H1 (cell line): ENCODE measurements around the gene PTPRG. TPM values are rescaled to one million over a fixed set of nuclear protein-coding genes. Genes with fewer than 3 reads are reported as not detected.

Source experiments
- CTCF ChIA-PET: fragments of 300-600 bp; sonication (Branson Sonifier 250); formaldehyde crosslinking; loops from one replicate; lab custom pipeline; 2021; ENCODE audit not compliant: partially characterized antibody; lab: Charles Lee
- POLR2A ChIA-PET: fragments of 300-600 bp; sonication (Branson Sonifier 250); formaldehyde crosslinking; loops from one replicate; lab custom pipeline; 2021; ENCODE audit warnings: inconsistent platforms; ENCODE audit not compliant: partially characterized antibody; lab: Charles Lee
- DNase-seq, 2 experiments: peaks; one replicate each; pipeline versions ENCODE4 v3.0.0 to v3.0.0-alpha.2; 2010 to 2022; ENCODE audit warnings: low spot score in 2 of 2, low read depth in 1 of 2, mixed read lengths in 1 of 2
- FAIRE-seq: peaks from 2 replicates; lab custom pipeline; 2011; peaks lifted over from hg19 to GRCh38; lab: Jason Lieb, UNC
- H2AFZ ChIP-seq: 2 replicates; pipeline ENCODE4 v1.8.1; 2012; ENCODE audit warnings: low read length, inconsistent platforms
- H2AK5ac ChIP-seq: 2 replicates; pipeline ENCODE4 v1.6.1; 2013; ENCODE audit warnings: low read depth, low read length
- H2BK120ac ChIP-seq: replicated peaks from 2 replicates; pipeline ENCODE3; 2013; ENCODE audit warnings: low read depth, low read length, inconsistent platforms
- H2BK12ac ChIP-seq: 2 replicates; pipeline ENCODE4 v1.6.1; 2013; ENCODE audit warnings: low read depth, low read length
- H2BK15ac ChIP-seq: 2 replicates; pipeline ENCODE4 v1.6.1; 2013; ENCODE audit warnings: low read length
- H2BK20ac ChIP-seq: 2 replicates; pipeline ENCODE4 v1.6.1; 2013; ENCODE audit warnings: low read length
- H2BK5ac ChIP-seq: 2 replicates; pipeline ENCODE4 v1.6.1; 2013; ENCODE audit warnings: low read depth, low read length
- H3K14ac ChIP-seq: 2 replicates; pipeline ENCODE4 v1.6.1; 2013; ENCODE audit warnings: inconsistent platforms; ENCODE audit not compliant: insufficient read length
- H3K18ac ChIP-seq: 2 replicates; pipeline ENCODE4 v1.6.1; 2013; ENCODE audit warnings: low read length; ENCODE audit errors: extremely low read depth
- H3K23ac ChIP-seq: 2 replicates; pipeline ENCODE4 v1.6.1; 2013; ENCODE audit warnings: inconsistent platforms; ENCODE audit not compliant: insufficient read length
- H3K23me2 ChIP-seq: 2 replicates; pipeline ENCODE4 v1.6.1; 2013; ENCODE audit warnings: low read depth, low read length
- H3K27ac ChIP-seq: 2 replicates; pipeline ENCODE4 v1.6.1; 2011; ENCODE audit warnings: low read depth, low read length, inconsistent platforms
- H3K27me3 ChIP-seq, 4 experiments: replicated peaks in 1 of 4; 1 replicate in 1 of 4; 2 replicates in 3 of 4; pipeline versions ENCODE4 v1.6.1 to v1.8.1; 2011 to 2013; ENCODE audit warnings: low read length in 3 of 4, mild to moderate bottlenecking in 3 of 4, inconsistent platforms in 2 of 4, mixed read lengths in 2 of 4, moderate library complexity in 1 of 4; ENCODE audit not compliant: control insufficient read depth in 3 of 4, insufficient read depth in 3 of 4; ENCODE audit errors: extremely low read depth in 1 of 4
- H3K36me3 ChIP-seq, 4 experiments: 2 replicates each; pipeline versions ENCODE4 v1.6.1 to v1.8.1; 2011 to 2013; ENCODE audit warnings: mild to moderate bottlenecking in 4 of 4, low read length in 3 of 4, moderate library complexity in 2 of 4, control low read depth in 1 of 4, inconsistent platforms in 1 of 4; ENCODE audit not compliant: insufficient read depth in 4 of 4, control insufficient read depth in 2 of 4
- H3K4ac ChIP-seq: replicated peaks from 2 replicates; pipeline ENCODE3; 2013; ENCODE audit warnings: low read length, low read depth, mixed read lengths, inconsistent platforms; ENCODE audit not compliant: insufficient read length
- H3K4me1 ChIP-seq, 4 experiments: replicated peaks in 1 of 4; 1 replicate in 1 of 4; 2 replicates in 3 of 4; pipeline versions ENCODE4 v1.6.1 to v1.8.1; 2011 to 2013; ENCODE audit warnings: low read length in 3 of 4, inconsistent platforms in 2 of 4, mixed read lengths in 1 of 4; ENCODE audit not compliant: insufficient read depth in 4 of 4, control insufficient read depth in 3 of 4
- H3K4me2 ChIP-seq, 2 experiments: 2 replicates each; pipeline versions ENCODE4 v1.6.1 to v1.8.1; 2011 to 2013; ENCODE audit warnings: low read depth in 2 of 2, low read length in 2 of 2, control low read depth in 1 of 2, inconsistent platforms in 1 of 2, mild to moderate bottlenecking in 1 of 2; ENCODE audit not compliant: insufficient read depth in 1 of 2
- H3K4me3 ChIP-seq, 4 experiments: fragments of 200-600, 300-600 bp in 1 of 4; sonication (generic), shearing (Covaris generic), sonication (Bioruptor Twin) in 1 of 4; 2 replicates each; pipeline versions ENCODE4 v1.5.1 to v1.8.1; 2011 to 2016; ENCODE audit warnings: low read length in 4 of 4, low read depth in 3 of 4, control low read depth in 2 of 4, inconsistent platforms in 2 of 4, mild to moderate bottlenecking in 2 of 4, mixed read lengths in 1 of 4, moderate library complexity in 1 of 4; ENCODE audit not compliant: insufficient read depth in 2 of 4; ENCODE audit errors: extremely low read depth in 1 of 4
- H3K56ac ChIP-seq: replicated peaks from 2 replicates; pipeline ENCODE3; 2013; ENCODE audit warnings: low read depth, mild to moderate bottlenecking, mixed read lengths, low read length, inconsistent platforms; ENCODE audit not compliant: insufficient read length
- H3K79me1 ChIP-seq: 2 replicates; pipeline ENCODE4 v1.6.1; 2013; ENCODE audit warnings: low read depth, low read length, control low read depth
- H3K79me2 ChIP-seq, 2 experiments: 2 replicates each; pipeline versions ENCODE4 v1.6.1 to v1.8.1; 2012 to 2013; ENCODE audit warnings: low read length in 2 of 2, mild to moderate bottlenecking in 2 of 2, inconsistent platforms in 1 of 2; ENCODE audit not compliant: insufficient read depth in 2 of 2, control insufficient read depth in 1 of 2
- H3K9ac ChIP-seq, 4 experiments: replicated peaks in 1 of 4; 1 replicate in 1 of 4; 2 replicates in 3 of 4; pipeline versions ENCODE4 v1.6.1 to v1.8.1; 2011 to 2013; ENCODE audit warnings: low read depth in 3 of 4, low read length in 3 of 4, control low read depth in 2 of 4, mild to moderate bottlenecking in 2 of 4, moderate library complexity in 2 of 4, inconsistent platforms in 1 of 4; ENCODE audit errors: extremely low read depth in 1 of 4
- H3K9me3 ChIP-seq, 2 experiments: 2 replicates each; pipeline versions ENCODE4 v1.6.1 to v1.8.1; 2012 to 2013; ENCODE audit warnings: mild to moderate bottlenecking in 2 of 2, moderate library complexity in 2 of 2, control low read depth in 1 of 2, inconsistent platforms in 1 of 2, low read depth in 1 of 2, low read length in 1 of 2, mixed read lengths in 1 of 2; ENCODE audit not compliant: insufficient read depth in 2 of 2
- H4K20me1 ChIP-seq, 2 experiments: replicated peaks in 1 of 2; 2 replicates each; pipeline versions ENCODE3 to v1.8.1; 2011 to 2013; ENCODE audit warnings: inconsistent platforms in 2 of 2, low read length in 2 of 2, mild to moderate bottlenecking in 1 of 2; ENCODE audit not compliant: insufficient read depth in 2 of 2, control insufficient read depth in 1 of 2
- H4K5ac ChIP-seq: 2 replicates; pipeline ENCODE4 v1.6.1; 2013; ENCODE audit warnings: low read length, low read depth, mixed read lengths, inconsistent platforms; ENCODE audit not compliant: insufficient read length
- H4K8ac ChIP-seq: 2 replicates; pipeline ENCODE4 v1.8.0; 2013; ENCODE audit warnings: mild to moderate bottlenecking, moderate library complexity, low read length, inconsistent platforms; ENCODE audit not compliant: insufficient read depth; ENCODE audit errors: extremely low read depth
- H4K91ac ChIP-seq: replicated peaks from 2 replicates; pipeline ENCODE3; 2013; ENCODE audit warnings: low read length, mixed read lengths, inconsistent platforms; ENCODE audit not compliant: insufficient read length
- ATF3 ChIP-seq: IDR thresholded peaks from 2 replicates; pipeline ENCODE4 v1.6.1; 2011; ENCODE audit warnings: low read depth, mild to moderate bottlenecking, low read length; ENCODE audit not compliant: insufficient read depth
- EZH2 ChIP-seq: fragments of 200-600 bp; sonication (generic); IDR thresholded peaks from 2 replicates; pipeline ENCODE4 v1.7.1; 2012; ENCODE audit warnings: low read depth, mild to moderate bottlenecking, moderate library complexity, low read length, inconsistent platforms; ENCODE audit not compliant: severe bottlenecking
- GTF2F1 ChIP-seq: IDR thresholded peaks from 2 replicates; pipeline ENCODE4 v1.6.1; 2012; ENCODE audit warnings: low read depth, low read length, improper control_type of control experiment, borderline replicate concordance
- HDAC6 ChIP-seq: IDR thresholded peaks from one replicate; pipeline ENCODE4 v1.7.1; 2012; ENCODE audit warnings: low read depth, mild to moderate bottlenecking, inconsistent platforms, low read length, moderate library complexity
- NANOG ChIP-seq: IDR thresholded peaks from 2 replicates; pipeline ENCODE4 v1.6.1; 2011; ENCODE audit warnings: low read length, low read depth, mild to moderate bottlenecking, inconsistent platforms; ENCODE audit not compliant: insufficient read depth, poor library complexity, severe bottlenecking
- POLR2A ChIP-seq, 2 experiments: IDR thresholded peaks; 1 replicate in 1 of 2; 2 replicates in 1 of 2; pipeline ENCODE4 v1.6.1; 2011; ENCODE audit warnings: low read depth in 2 of 2, low read length in 2 of 2, mild to moderate bottlenecking in 2 of 2; ENCODE audit errors: control extremely low read depth in 1 of 2
- POLR2AphosphoS5 ChIP-seq: IDR thresholded peaks from 2 replicates; pipeline ENCODE4 v1.6.1; 2011; ENCODE audit warnings: low read depth, low read length
- RBBP5 ChIP-seq: IDR thresholded peaks from 2 replicates; pipeline ENCODE4 v1.7.1; 2012; ENCODE audit warnings: low read depth, mild to moderate bottlenecking, inconsistent platforms, low read length, moderate library complexity, borderline replicate concordance
- RXRA ChIP-seq: IDR thresholded peaks from 2 replicates; pipeline ENCODE4 v1.6.1; 2011; ENCODE audit warnings: low read depth, mild to moderate bottlenecking, low read length, moderate library complexity; ENCODE audit not compliant: insufficient read depth
- TEAD4 ChIP-seq: IDR thresholded peaks from 2 replicates; pipeline ENCODE4 v1.6.1; 2012; ENCODE audit warnings: low read depth, low read length, inconsistent platforms, mixed read lengths
- YY1 ChIP-seq: IDR thresholded peaks from 2 replicates; pipeline ENCODE4 v1.6.1; 2011; ENCODE audit warnings: low read depth, mild to moderate bottlenecking, low read length
- WGBS, 2 experiments: shearing (Covaris generic) in 1 of 2; methylation state at CpG; one replicate each; pipeline versions ENCODE4 v1.1.6 to v1.1.7; 2013 to 2015; ENCODE audit warnings: low lambda C conversion rate in 2 of 2, mixed read lengths in 2 of 2, inconsistent platforms in 1 of 2, low coverage in 1 of 2, missing lambda C conversion rate in 1 of 2; ENCODE audit not compliant: insufficient replicate concordance in 2 of 2, insufficient coverage in 1 of 2, insufficient read length in 1 of 2; ENCODE audit errors: extremely low coverage in 1 of 2, missing lambda C conversion rate in 1 of 2; 5-methylcytosine and 5-hydroxymethylcytosine counted together
- polyA plus RNA-seq, 7 experiments: library from polyadenylated mRNA; depleted of rRNA in 3 of 7; stranded (reverse) in 5 of 7; unstranded in 2 of 7; fragments of >200 nt in 5 of 7; fragments of 200-250 nt in 2 of 7; gene quantifications; 1 replicate in 5 of 7; 2 replicates in 1 of 7; 4 replicates in 1 of 7; pipeline versions ENCODE4 v1.2.1 to v1.2.3, GENCODE V29; 2011 to 2013; ENCODE audit warnings: missing spikeins in 2 of 7, mixed read lengths in 2 of 7
- total RNA-seq: library from RNA; stranded (reverse); fragmentation: NEBNext Ultra II Directional; extraction: Animal tissue kit (Norgen Biotek cat#: 25700); gene quantifications from 2 replicates; pipeline ENCODE4 v1.2.1, GENCODE V29; 2021

Gene PTPRG
- total and polyA plus RNA-seq, 2 of the 8 experiments (the other 6 are each of a cell fraction or from before 2014, with no cell fraction given), result 23.3 to 96.2 TPM

GRCh38 chr3:61922118-61922517 is 360.7 kb downstream of the PTPRG start:
- FAIRE-seq (no peak), DNase-seq (no peak)
- Histone ChIP-seq H3K4me2 (no peak overlapping the region), H3K79me1 (peaks cover 2% of the 10 kb centered on the region; the same call in 1 of the 2 replicates), H4K8ac (no peak overlapping the region), H3K4ac (no peak overlapping the region), H3K14ac (no peak overlapping the region), H4K5ac (no peak overlapping the region), H3K56ac (no peak overlapping the region), H3K9ac (no peak overlapping the region), H4K91ac (no peak overlapping the region), H3K4me3 (no peak overlapping the region), H2BK5ac (no peak overlapping the region; the same call in 1 of the 2 replicates), H2BK120ac (no peak overlapping the region), H3K36me3 (no peaks in the 10 kb centered on the region), H3K9me3 (no peaks in the 10 kb centered on the region), H4K20me1 (peaks cover 0 to 8% of the 10 kb centered on the region in 2 experiments), H3K18ac (no peak overlapping the region), H3K4me1 (peaks cover 0 to 26% (median 8%) of the 10 kb centered on the region in 4 experiments), H3K23ac (no peak overlapping the region), H3K27ac (no peak overlapping the region), H3K79me2 (peaks cover 0 to 70% of the 10 kb centered on the region in 2 experiments; a peak in 3 of 4 replicates), H2BK20ac (no peak overlapping the region), H2BK15ac (no peak overlapping the region), H2BK12ac (no peak overlapping the region), H2AK5ac (no peak overlapping the region), H3K23me2 (no peaks in the 10 kb centered on the region), H2AFZ (no peak overlapping the region), H3K27me3 (no peaks in the 10 kb centered on the region)
- POLR2A ChIA-PET, result no interaction called here
- WGBS, 2 experiments, result 87% methylated on average over 5 of the region's 5 CpGs; no CpG with 5 or more reads in 1 of the 2 experiments
- CTCF ChIA-PET, result interaction anchor here (0.8 to 4.1 kb wide), 4 partner anchors 12 to 51 kb away, joined by 3 to 27 read pairs (median 3); no protein-coding TSS in a partner anchor
- TF ChIP-seq ATF3 (no peak), POLR2AphosphoS5 (peak; percentile 34; the same call in 1 of the 2 replicates), EZH2 (no peak), TEAD4 (no peak), RBBP5 (no peak), POLR2A (IDR thresholded peaks at IDR 0.05; ENCODE audit: control extremely low read depth in 1 of 2, low read depth in 2 of 2, low read length in 2 of 2) (0 out of 3 replicates have a peak, but pooled peaks of 1 of the 2 experiments have one; percentile 40), RXRA (no peak), NANOG (no peak), HDAC6 (no peak), GTF2F1 (no peak), YY1 (no peak)
